Measurements from ENCODE around the gene U2SURP. TPM values are rescaled to one million over a fixed set of nuclear protein-coding genes. Genes with fewer than 3 reads are reported as not detected.

U2SURP gene
- total and polyA plus RNA-seq, 10 of the 15 experiments (the other 5 are each of a cell fraction or from before 2014, with no cell fraction given), result 76.3 to 277 (median 150) TPM

GRCh38 chr3:142953443-142953842 is 47.9 kb upstream of the U2SURP start:
- Histone ChIP-seq H3K4me1 (ENCODE audit: control insufficient read depth, insufficient read depth, low read length) (no peaks in the 10 kb centered on the region), H4K20me1 (ENCODE audit: control insufficient read depth, insufficient read depth) (no peaks in the 10 kb centered on the region), H3K4me2 (ENCODE audit: control insufficient read depth, insufficient read depth) (no peak overlapping the region), H3K4me3 (no peak overlapping the region), H3K36me3 (ENCODE audit: control insufficient read depth in 2 of 2, insufficient read depth in 2 of 2, low read length in 1 of 2) (no peaks in the 10 kb centered on the region), H3K9ac (ENCODE audit: control insufficient read depth, insufficient read depth, low read length) (no peak overlapping the region), H3K9me3 (replicated peaks; ENCODE audit: control insufficient read depth, insufficient read depth, low read length) (no peaks in the 10 kb centered on the region), H3K27ac (ENCODE audit: control insufficient read depth, insufficient read depth) (no peak overlapping the region), H2AFZ (ENCODE audit: control insufficient read depth, low read depth, low read length) (no peak overlapping the region), H3K79me2 (ENCODE audit: control insufficient read depth, insufficient read depth, low read length) (no peaks in the 10 kb centered on the region), H3K27me3 (replicated peaks in 1 of 2; ENCODE audit: control insufficient read depth in 2 of 2, insufficient read depth in 2 of 2, low read length in 1 of 2) (peaks cover 0 to 18% of the 10 kb centered on the region in 2 experiments; a peak in 3 of 4 replicates)
- DNase-seq (ENCODE audit: low read depth, low spot score) (no peak), ATAC-seq (no peak), FAIRE-seq (no peak)
- no peak for TF ChIP-seq ZNF274 (IDR thresholded peaks at IDR 0.05; ENCODE audit: insufficient read depth, insufficient read length)
- TF ChIP-seq STAT1 (conservative IDR thresholded peaks at IDR 0.05), result no peak
- TF ChIP-seq TBL1XR1 (IDR thresholded peaks at IDR 0.05; ENCODE audit: low read depth, low read length), result no peak
- TF ChIP-seq MEF2A (IDR thresholded peaks at IDR 0.05; ENCODE audit: insufficient read depth, low read depth, low read length), result no peak
- TF ChIP-seq RAD51 (IDR thresholded peaks at IDR 0.05), result no peak
- TF ChIP-seq RBBP5 (conservative IDR thresholded peaks at IDR 0.05), result no peak
- TF ChIP-seq ZNF217 (IDR thresholded peaks at IDR 0.05), result no peak
- no peak for TF ChIP-seq E4F1 (IDR thresholded peaks at IDR 0.05; ENCODE audit: borderline replicate concordance, partially characterized antibody)
- TF ChIP-seq BACH1 (IDR thresholded peaks at IDR 0.05; ENCODE audit: borderline replicate concordance), result no peak
- no peak for TF ChIP-seq CBFB (IDR thresholded peaks at IDR 0.05; ENCODE audit: low read depth)
- no peak for TF ChIP-seq IRF3 (IDR thresholded peaks at IDR 0.05)
- no peak for TF ChIP-seq YBX1 (IDR thresholded peaks at IDR 0.05)
- TF ChIP-seq DPF2 (IDR thresholded peaks at IDR 0.05), result no peak
- no peak for TF ChIP-seq IRF5 (IDR thresholded peaks at IDR 0.05; ENCODE audit: borderline replicate concordance)
- TF ChIP-seq BMI1 (IDR thresholded peaks at IDR 0.05; ENCODE audit: borderline replicate concordance), result no peak
- no peak for TF ChIP-seq NR2C1 (IDR thresholded peaks at IDR 0.05)
- TF ChIP-seq HDAC2 (IDR thresholded peaks at IDR 0.05), result no peak
- TF ChIP-seq GATAD2B (conservative IDR thresholded peaks at IDR 0.05; ENCODE audit: low read depth), result no peak
- no peak for TF ChIP-seq IKZF2 (IDR thresholded peaks at IDR 0.05)
- no peak for TF ChIP-seq TCF12 (IDR thresholded peaks at IDR 0.05; ENCODE audit: low read depth, low read length)
- RAD21 ChIA-PET (ENCODE audit: unreplicated experiment), result no interaction called here
- CTCF ChIA-PET, result interaction anchor here (1.2 kb wide), 1 partner anchor 34 kb away, joined by 3 read pairs; no protein-coding TSS in a partner anchor
- intact Hi-C loops (cut with micrococcal nuclease; ENCODE audit: unreplicated experiment), result no loop called here
- WGBS (ENCODE audit: insufficient coverage, insufficient replicate concordance, low lambda C conversion rate, missing lambda C conversion rate), result 33% methylated on average over 3 of the region's 3 CpGs
- POLR2A ChIA-PET, result no interaction called here
- BruUV-seq (replicated peaks), result no TSS peak
- SMC1A ChIA-PET (ENCODE audit: uncharacterized antibody, unreplicated experiment), result no interaction called here
- in situ Hi-C loops (cut with MboI), result no loop called here
